DND-41 (cell line): ENCODE results near the gene KANK3.
"Not testable (repeated sequence)": the region's sequence is repeated elsewhere in the genome, so short reads cannot be mapped to it uniquely, and the experiment has no call there.

ENCODE experiments used
- EZH2 ChIP-seq: IDR thresholded peaks from 3 replicates; pipeline ENCODE4 v1.6.1; 2012; ENCODE audit warnings: borderline replicate concordance, low read depth, mild to moderate bottlenecking, moderate library complexity, low read length, inconsistent platforms; ENCODE audit not compliant: severe bottlenecking
- TF ChIP-seq, protein P1 (sequence below): IDR thresholded peaks from 2 replicates; pipeline ENCODE4 v1.5.1; 2012; ENCODE audit warnings: borderline replicate concordance, low read length, moderate library complexity, mild to moderate bottlenecking; ENCODE audit not compliant: poor library complexity, severe bottlenecking; ENCODE audit errors: extremely low read depth

DNA sequence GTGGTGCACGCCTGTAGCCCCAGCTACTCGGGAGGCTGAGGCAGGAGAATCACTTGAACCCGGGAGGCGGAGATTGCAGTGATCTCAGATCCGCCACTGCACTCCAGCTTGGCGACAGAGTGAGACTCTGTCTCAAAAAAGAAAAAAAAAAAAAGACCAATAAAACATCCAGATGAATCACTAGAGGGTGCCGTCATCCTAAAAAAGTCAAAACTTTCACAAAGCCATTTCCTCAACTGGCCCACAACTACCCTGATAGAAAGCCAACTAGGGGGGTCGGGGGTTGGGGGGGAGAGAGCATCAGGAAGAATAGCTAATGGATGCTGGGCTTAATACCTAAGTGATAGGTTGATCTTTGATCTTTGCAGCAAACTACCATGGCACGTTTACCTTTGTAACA is 24.2 kb downstream of the KANK3 start:
- TF ChIP-seq, protein P1, sequence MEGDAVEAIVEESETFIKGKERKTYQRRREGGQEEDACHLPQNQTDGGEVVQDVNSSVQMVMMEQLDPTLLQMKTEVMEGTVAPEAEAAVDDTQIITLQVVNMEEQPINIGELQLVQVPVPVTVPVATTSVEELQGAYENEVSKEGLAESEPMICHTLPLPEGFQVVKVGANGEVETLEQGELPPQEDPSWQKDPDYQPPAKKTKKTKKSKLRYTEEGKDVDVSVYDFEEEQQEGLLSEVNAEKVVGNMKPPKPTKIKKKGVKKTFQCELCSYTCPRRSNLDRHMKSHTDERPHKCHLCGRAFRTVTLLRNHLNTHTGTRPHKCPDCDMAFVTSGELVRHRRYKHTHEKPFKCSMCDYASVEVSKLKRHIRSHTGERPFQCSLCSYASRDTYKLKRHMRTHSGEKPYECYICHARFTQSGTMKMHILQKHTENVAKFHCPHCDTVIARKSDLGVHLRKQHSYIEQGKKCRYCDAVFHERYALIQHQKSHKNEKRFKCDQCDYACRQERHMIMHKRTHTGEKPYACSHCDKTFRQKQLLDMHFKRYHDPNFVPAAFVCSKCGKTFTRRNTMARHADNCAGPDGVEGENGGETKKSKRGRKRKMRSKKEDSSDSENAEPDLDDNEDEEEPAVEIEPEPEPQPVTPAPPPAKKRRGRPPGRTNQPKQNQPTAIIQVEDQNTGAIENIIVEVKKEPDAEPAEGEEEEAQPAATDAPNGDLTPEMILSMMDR, result peak; percentile 14
- TF ChIP-seq EZH2, result not testable (repeated sequence)
